CD4-positive, alpha-beta T cell treated with Interleukin-1 beta for 1 hour (primary cell): ENCODE data around the gene GPR152.
A peak's percentile ranks its signal among the peaks of the same experiment; 100 is the strongest.

Experiments used
- DNase-seq, 2 donors: peaks; one replicate each; pipeline ENCODE4 v3.0.0-alpha.2; 2020 to 2022

Gene GPR152

DNA sequence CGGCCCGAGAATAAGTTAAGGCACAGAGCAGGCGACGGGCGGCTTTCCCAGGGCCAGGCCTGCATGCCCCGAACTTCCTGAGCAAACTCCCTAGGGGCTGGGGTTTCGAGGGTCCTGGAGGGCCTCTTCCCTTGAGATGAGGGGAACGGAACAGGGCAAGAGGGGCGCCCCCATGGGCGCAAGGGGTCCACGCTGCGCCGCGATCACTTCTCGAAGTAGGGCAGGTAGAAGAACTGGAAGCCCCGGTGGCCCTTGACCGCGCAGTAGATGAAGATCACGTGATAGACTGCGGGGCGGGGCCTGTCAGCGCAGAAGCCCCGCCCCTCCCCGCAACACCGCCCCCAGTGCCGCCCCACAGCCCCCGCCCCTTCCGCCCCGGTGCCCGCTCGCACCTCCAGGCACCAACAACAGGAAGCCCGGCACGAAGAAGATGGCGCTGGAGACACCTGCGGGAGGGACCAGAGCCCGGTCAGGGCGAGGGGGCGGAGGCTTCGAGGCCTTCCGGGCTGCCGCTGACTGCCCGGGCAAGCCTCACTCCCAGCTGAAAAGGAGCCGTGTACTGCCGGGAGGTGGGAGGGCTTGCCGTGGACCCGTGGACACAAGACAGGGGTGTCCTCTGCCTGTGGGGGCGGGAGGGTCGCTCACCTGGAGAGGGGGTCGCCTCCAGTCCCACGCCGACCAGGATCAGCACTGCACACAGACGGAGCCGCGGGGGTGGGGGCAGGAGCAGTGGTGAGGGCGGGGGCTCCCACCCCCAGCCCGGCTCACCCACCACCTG is 12.1 kb upstream of the GPR152 start:
- peak; percentile 96 for DNase-seq

DNA sequence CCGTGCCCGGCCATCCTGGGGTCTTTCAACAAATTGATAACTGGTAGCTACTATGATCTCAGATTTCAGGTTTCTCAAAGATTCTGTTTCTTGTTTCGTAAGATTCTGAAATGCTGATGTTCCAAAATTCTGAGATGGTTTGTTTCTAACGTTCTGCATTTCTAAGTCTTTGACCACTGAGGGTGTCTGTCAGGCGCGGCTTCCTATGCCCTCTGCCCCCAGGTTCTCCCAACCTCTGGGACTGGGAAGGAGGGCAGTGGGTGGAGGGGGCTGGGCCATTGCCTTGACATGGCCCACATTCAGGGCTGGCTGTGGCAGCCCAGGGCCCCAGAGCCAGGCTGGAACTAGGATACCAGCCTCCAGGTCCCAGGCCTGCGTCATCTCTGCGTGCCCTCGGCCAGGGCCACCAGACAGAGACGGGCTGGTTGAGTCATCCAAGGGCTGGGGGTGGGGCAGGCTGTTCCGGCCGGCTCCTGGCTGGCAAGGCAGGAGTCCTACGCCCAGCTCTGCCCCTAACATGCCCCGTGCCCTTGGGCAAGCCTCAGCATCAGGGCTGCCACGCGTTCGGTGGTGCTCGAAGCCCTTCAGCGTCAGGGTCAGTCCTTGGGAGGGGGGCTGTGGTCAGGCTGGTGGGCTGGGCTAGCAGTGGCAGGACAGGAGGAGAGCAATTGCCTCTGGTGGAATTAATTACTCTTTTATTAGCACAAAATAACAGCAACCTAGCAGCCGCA is 11.3 kb upstream of the GPR152 start:
- peak in 1 of 2 donors; percentile 76 for DNase-seq

DNA sequence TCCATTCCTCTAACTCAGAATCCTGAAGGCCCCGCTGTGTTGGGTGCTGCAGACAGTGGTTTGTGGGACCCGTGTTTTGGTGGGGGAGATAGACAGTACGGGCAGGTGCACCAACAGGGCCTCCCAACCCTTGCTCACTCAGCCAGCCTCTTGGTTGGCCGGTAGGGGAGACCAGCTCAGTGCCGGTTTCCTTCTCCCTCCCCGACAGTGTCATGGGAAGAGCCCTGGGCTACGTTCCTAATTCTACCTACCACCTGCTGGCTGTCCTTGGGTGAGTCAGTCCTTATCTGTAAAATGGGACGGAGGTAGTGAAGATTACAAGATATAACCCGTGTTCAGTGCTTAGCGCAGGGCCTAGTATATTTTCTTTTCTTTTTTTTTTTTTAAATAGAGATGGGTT is 10.7 kb upstream of the GPR152 start:
- DNase-seq, result no peak

DNA sequence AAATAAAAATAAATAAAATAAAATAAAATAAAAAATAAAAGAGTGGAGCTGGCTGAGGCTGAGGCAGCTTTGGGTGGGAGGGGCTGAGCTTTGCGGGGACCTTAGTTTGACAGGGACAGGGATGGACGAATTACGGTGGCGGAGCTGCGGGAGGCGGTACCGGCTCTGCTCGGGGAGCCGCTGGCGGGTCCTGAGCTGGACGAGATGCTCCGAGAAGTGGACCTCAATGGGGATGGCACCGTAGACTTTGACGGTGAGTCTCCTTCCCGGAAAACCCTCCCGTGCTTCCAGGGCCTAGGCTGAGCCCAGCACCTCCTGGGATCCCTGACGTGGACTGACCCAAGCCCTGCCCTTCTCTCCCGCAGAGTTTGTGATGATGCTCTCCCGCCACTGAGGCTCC is 5.7 kb upstream of the GPR152 start:
- no peak for DNase-seq

DNA sequence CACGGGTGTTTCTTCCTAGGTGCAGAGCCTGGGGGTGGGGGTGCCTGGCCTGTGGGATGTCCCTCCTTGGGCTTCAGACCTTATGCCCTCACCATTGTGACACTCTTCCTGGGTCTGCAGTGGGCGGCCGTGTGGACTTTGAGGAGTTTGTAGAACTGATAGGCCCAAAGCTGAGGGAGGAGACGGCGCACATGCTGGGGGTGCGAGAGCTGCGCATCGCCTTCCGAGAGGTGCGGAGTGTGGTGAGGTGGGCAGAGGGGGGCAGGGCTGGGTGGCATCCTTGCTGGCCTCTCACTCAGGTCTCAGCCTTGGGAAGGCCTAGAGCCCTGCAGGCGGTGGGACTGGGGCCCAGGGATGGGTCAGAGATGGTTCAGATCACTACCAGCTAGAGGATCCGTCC is 4.9 kb upstream of the GPR152 start:
- DNase-seq, result no peak

DNA sequence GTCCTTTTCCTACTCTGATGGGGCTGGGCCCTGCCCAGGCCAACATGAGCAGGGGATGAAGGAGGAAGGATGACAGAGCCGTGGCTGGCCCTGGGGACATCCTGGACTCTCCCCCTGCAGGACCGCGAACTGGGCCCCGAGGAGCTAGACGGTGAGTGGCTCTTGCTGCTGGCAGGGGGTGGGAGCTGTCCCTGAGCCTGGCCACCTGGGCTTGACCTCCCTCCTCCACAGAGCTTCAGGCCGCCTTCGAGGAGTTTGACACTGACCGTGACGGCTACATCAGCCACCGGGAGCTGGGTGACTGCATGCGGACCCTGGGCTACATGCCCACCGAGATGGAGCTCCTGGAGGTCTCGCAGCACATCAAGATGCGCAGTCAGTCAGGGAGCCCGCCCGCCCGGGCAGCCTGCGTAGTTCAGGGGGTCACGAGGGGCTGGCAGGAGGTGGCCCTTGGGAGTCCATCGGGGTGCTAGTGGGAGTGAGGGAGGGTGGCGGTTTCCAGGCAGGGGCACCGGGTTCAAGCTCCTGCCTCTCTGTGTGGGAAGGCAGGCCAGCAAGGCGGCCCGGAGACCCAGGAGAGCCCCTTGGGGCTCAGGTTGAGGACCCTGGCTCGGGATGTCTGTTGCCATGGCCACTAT is 3.7 kb upstream of the GPR152 start:
- DNase-seq, result no peak

DNA sequence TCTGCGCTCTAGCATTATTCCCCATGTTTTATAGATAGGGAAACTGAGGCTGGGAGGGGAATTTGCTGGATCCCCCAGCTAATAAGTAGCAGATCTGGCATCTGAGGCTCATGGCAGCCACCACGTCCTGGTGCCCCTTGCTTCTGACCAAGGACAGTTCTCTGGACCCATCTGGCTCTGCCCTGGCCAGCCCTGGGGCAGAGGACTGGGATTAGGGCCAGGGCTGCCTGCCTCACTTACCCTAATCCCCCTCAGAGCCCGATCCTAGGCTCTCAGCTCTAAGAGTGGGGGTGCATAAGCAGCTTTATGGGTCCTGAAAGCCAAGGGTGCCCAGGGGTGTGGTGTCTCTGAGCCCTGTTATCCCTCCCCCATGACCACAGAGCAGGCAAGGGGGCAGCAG is 2.5 kb upstream of the GPR152 start, which contains the start of gene CABP4:
CABP4 (plus strand) TSS at position 301 of the 400 bp plus-strand sequence; CDS start at position 371, 70 bp downstream.
- no peak for DNase-seq

DNA sequence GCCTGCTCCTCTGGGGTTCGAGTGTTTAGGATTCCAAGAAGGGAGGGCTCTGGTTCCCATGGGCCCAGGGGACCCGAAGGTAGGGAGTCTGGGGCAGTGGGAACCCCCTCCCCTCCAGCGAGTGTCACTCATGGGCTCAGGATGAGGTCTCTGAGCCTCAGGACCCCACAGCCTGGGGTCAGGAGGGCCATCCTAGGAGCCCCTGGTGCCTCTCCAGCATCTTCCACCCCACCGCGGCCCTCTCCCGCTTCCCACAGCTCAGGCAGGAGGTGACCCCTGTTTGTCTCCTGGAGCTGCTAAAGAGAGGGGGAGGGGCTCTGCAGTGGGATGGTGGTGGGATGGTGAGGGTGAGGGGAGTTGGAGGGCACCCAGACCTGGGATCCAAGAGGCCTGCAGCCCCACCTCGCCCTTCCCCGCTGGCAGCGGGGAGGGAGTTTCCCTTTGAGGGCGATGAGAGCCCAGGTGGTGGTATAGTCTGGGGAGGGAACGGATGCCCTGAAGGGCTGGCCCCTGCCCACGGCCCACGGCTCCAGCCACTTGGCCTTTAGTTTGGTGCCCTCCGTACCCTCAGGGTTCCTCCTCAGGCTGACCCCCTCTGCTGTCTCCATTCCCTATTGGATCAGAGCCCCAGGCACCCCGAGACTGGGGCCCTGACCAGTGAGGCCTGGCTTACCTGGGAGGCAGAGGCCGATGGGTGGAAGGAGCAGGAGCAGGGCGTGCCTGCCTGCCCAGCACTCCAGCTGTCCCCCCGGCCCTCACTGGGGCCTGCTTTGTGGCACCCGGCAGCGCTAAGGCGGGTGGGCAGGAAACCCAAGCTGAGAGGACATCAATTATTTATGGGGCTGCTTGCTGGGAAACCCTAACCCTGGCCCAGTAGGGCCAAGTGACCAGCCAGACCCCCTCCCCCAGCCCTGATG is 1.5 kb upstream of the GPR152 start:
- no peak for DNase-seq

DNA sequence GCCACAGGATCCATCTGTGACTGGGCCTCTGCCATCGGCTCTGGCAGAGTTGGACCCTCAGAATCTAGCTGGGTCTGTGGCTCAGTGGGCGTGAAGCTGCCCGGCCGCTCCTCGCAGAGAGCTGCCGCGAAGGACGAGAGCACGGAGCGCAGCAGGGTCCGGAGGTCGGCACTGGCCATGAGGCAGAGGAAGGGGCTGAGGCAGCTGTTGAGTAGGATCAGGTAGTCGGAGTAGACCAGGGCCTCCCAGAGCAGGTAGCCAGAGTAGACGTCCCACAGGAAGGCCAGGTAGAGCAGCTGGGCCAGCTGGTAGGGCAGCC is 912 bp downstream of the GPR152 start:
- DNase-seq, result no peak

DNA sequence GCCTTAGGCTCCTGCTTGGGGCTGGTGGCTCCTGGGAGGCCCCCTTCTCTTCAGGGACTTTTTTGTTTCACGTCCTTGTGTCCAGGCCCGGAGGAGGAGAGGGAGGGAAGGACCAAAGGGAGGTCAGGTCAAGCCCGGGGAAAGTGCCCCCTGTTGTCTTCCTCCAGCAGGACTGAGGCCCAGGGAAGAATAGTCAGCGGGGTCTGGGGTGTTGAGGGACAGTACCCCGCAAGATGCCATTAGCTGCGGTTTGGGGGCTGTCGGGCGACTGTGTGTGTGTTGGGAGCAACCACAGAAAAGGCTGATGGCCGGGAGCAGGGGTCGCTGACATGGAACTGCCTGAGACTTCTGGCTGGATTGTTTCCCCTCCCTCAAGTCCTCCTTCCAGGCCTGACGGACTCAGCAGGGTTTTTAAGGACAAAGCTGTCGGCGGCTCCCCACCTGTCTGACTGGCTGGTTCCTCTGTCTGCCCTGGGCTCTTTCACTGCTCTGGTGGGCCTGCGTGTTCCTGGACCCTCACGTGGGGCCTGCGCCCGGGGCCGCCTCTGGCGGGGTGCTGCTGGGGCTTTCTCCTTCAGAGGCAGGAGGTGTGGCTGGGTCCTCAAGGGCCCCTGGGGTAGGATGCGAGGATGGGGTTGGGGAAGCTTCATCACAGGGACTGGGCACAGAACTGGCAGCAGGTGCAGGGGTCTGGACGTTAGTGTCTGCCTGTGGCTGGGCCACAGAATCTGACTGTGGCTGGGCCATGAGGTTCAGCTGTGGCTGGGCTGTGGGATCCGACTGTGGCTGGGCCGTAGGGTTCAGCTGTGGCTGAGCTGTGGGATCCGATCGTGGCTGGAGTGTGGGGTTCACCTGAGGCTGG is 1.5 kb downstream of the GPR152 start:
- DNase-seq, result no peak

DNA sequence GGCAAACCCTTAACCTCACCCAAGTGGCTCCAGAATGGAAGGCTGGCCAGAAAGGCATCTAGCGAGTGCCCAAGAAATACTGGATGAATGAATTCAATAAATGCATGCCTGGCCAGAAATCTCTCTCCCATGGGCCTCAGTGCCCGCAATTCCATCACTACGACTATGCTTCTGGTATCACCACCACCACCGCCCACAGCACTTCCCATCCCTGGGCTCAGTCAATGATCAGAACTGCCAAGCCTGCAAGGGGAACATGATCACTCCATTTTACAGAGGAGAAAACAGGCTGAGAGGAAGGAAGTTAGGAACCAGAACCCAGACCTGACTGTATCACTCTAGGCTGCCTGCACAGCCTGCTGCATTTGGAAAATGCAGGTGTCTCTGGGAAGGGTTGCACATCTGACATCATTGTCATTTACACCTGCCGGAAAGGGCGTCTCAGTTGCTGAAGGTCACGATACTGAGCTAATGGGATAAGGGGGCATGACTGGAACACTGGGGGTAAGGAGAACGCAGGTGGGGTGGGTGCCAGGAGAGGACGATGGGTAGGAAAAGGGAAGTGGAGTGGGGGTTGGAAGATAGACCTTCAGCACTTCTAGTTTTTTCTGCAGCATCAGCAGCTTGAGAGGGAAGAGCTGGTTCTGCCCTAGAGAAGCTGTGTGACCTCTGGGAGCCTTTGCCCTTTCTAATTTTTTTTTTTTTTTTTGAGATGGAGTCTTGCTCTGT is 3.2 kb downstream of the GPR152 start:
- no peak for DNase-seq

DNA sequence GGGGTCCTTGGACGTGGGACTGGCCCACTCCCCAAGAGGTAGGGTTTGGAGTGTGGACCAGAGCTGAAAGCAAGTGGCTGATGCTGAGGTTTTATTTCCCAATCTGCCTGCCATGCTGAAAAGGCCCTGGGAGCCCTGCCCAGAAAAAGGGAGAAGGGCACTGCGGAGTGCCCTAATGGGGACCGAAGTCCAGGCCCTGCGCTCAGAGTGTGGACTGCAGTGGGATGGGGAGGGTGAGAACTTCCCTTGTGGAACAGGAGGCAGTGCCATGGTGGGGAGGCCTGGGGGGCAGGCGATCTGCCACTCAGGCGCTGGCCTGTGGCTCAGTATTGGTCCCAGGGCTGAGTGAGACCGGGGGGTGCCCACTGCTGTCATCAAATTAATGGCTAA is 4.3 kb downstream of the GPR152 start:
- no peak for DNase-seq

DNA sequence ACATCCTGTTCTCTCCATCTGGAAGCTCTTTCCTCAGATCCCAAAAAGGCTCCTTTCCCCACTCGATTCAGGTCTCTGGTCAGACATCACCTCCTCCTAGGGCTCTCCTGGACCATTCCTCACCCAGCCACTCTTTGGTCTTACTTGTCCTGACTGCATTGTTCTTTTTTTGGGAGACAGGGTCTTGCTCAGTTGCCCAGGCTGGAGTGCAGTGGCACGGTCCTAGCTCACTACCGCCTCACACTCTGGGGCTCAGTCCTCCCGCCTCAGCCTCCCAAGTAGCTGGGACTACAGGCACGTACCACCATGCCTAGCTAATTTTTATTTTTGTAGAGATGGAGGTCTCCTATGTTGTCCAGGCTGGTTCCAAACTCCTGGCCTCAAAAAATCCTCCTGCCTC is 7.0 kb downstream of the GPR152 start:
- no peak for DNase-seq

DNA sequence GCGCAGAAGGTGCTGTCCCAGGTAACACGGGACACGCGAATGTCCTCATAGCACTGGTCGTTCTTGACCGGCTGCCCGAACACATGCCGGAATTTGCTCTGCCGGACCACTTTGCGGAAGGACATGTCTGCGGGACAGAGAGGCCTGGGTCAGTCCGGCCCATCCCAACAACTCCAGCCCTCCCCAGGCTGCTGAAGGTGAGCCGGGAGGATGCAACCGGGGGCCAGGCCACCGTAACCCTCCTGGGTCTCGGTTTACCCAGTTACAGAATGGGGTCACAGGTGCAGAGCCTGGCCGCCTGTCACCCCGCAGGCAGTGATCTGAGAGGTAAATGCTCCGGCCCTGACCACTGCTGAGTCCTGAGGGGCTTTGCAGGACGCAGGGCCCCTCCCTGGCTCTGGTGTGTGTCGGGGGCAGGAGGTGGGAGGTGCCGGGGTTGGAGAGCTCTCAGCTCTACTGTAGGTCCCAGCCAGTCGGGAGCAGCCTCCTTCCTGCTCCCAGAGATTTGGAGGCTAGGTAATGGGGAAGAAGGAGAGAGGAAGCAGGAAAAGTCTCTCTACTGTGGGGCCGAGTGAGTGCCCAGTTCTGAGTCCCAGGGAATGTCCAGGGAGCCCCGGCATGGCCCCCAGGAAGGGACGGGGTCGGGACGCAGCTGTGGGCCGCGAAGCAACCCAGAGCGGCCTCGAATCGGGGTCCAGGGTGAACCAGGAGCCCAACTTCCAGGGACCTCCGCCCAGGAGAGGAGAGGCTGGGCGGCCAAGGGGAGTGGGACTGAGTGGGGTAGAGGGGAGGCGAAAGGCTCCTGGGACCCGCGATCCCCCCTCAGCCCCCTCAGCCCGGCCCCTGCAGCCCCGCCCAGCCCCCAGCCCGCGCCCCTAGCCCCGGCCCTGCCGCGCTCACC is 9.8 kb downstream of the GPR152 start:
- DNase-seq, result no peak

DNA sequence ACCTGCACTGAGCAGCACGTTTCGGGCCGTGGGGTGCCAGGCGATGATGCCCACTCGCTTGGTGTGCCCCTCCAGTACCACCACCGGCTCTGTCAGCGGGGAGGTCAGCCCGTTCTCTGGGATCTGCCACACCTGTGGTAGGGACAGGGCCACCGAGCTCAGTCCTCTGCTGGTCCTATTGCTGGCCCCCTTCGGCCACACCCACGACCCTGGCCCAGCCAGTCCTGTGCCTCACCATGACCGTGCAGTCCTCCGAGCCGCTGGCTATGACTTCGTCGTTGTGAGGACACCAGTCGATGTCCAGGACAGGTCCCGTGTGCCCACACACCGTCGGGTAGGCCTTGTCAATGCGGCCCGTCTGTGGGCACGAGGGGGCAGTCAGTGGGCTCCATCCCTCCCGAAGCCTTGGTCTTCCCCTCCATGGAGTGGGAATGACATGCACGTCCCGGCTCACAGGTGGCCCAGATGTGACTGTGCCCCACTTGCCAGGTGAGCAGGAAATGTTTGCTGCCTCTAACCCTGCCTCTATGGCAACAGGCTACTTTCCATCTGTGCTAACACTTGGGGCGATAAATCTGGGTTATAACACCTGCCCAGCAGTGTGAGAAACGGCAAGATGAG is 10.7 kb downstream of the GPR152 start:
- peak in 1 of 2 donors; percentile 46 for DNase-seq

DNA sequence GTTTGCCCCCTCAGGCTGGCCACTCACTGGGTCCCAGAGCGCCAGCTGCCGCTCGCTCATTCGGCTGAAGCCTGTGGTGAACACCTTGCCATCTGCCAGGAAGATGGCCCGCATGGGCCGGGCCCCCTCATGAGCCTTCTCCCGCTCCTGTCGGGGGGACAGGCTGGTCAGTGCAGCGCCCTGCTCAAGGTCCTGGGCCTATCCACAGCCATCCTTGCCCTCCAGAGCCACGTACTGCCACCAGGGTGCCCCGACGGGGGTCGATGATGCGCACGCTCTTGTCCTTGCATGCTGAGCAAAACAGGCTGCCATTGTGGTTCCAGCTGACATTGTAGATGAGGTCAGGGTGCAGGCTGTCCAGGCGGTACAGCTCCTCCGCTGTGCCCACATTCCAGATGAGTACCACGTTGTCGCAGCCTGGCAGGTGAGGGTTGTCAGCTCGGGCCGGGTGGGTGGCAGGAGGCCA is 11.4 kb downstream of the GPR152 start:
- peak in 1 of 2 donors; percentile 19 for DNase-seq

DNA sequence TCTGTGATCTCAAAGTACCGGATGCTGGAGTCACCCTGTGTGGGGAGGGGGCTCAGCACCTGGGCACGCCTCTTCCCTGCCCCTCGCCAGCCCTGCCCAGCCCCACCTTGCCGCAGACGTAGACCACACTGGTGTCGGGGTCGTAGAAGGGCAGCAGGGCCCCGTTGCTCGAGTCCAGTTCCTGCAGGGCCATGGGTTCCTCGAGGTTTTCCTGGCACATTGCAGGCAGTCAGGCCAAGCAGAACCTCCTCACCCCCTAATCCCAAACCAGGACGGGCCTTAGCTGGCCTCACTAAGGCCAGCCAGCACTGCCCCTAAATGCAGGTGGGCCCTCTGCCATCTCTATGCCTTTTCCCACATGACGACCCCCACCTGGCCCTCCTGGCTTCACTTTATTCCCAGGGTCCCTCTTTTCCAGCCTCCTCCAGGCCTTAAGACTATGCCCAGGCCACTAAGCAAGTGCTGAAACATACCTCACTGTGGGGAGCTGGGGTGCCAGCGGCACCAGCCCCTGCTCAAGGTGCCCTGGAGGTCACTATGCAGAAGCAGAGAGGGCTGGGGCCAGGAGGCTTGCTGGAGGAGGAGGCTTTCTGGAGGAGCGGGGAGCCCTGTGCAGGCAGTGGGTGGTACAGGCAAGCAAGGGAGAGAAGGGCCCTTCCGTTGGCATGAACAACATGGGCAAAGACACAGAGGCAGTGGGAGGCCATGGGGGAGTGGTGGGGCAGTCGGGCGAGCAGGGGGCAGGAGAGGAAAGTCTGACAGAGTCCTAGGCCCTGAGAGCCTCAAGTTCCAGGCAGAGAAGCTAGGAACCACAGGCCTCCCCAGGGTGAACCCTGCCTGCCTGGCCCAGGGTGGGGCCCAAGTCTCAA is 12.1 kb downstream of the GPR152 start:
- no peak for DNase-seq
